GM12864 (cell line): ENCODE measurements around the gene RARRES1.

Experiments
- DNase-seq: peaks from one replicate; pipeline ENCODE4 v3.0.0-alpha.2; 2011; ENCODE audit warnings: low read depth
- H3K4me3 ChIP-seq: 2 replicates; pipeline ENCODE4 v1.5.1; 2011; ENCODE audit warnings: mild to moderate bottlenecking, low read depth, low read length, control low read depth
- TF ChIP-seq, protein P1 (sequence below): IDR thresholded peaks from 2 replicates; pipeline ENCODE4 v1.5.1; 2011; ENCODE audit warnings: low read depth, mild to moderate bottlenecking, moderate library complexity, low read length, control low read depth, inconsistent platforms; ENCODE audit errors: missing control alignments

The RARRES1 gene

DNA sequence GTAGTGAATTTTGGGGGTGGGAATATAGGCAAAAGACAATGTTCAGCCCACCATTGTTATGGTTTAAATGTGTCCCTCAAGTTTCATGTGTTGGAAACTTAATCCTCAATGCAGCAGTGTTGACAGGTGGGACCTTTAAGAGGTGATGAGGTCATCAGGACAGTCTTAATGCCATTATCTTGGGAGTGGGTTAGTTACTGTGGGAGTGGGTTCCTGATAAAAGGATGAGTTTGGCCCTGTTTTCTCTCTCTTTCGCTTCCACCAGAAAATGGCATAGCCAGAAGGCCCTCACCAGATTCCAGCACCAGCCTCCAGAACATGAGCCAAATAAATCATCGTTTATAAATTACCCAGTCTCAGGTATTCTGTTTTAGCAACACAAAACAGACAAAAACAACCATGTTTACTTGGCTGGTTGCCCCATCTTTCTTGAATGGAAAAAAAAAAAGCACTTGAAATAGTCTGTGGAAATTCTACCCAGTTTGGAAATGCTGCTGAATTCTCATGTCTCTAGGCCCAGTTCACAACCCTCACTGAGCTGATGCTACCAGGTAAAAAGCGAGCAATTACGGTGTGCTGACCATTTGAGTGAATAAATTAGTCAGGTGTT, 38.6 kb upstream of the RARRES1 start:
- DNase-seq: no peak
- TF ChIP-seq, protein P1, sequence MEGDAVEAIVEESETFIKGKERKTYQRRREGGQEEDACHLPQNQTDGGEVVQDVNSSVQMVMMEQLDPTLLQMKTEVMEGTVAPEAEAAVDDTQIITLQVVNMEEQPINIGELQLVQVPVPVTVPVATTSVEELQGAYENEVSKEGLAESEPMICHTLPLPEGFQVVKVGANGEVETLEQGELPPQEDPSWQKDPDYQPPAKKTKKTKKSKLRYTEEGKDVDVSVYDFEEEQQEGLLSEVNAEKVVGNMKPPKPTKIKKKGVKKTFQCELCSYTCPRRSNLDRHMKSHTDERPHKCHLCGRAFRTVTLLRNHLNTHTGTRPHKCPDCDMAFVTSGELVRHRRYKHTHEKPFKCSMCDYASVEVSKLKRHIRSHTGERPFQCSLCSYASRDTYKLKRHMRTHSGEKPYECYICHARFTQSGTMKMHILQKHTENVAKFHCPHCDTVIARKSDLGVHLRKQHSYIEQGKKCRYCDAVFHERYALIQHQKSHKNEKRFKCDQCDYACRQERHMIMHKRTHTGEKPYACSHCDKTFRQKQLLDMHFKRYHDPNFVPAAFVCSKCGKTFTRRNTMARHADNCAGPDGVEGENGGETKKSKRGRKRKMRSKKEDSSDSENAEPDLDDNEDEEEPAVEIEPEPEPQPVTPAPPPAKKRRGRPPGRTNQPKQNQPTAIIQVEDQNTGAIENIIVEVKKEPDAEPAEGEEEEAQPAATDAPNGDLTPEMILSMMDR: no peak
- H3K4me3 ChIP-seq: no peak overlapping the region

DNA sequence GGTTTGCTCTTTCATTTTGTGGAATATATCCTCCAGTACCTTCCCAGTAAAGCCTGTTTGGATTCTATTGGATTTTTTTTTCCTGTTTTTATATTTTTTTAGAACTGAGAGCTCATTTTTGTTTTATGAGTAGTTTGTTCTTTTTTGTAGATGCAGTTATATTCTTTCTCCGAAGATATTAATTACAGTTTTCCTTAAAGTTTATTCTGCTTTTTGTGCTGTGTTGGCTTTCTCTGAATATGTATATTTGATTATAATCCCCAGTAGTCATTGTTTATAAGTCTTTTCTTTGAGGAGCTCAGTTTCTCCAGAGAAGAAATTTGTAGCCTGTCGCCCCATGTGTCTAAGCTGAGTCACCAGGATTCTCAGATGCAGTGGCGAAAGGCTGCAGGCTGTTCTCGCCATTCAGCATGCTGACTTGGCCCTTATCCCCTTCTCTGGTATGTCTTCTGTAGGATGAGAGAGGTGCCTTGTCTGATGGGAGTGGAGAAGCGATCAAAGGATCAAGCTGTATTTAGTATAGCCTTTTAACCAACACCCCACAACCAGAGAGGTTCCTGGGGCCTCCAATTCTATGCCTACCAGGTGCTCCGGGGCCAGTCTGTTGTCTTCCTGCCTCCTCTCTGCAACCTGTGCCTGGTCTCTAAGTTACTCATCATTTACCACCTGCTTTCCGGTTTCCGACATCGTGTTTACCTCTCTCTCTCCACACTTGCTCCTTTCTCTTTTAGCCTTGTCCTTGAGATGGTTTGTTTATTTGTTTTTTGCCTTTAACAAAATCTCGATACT, 37.9 kb upstream of the RARRES1 start:
- TF ChIP-seq, protein P1: no peak
- H3K4me3 ChIP-seq: no peak overlapping the region
- no peak for DNase-seq

DNA sequence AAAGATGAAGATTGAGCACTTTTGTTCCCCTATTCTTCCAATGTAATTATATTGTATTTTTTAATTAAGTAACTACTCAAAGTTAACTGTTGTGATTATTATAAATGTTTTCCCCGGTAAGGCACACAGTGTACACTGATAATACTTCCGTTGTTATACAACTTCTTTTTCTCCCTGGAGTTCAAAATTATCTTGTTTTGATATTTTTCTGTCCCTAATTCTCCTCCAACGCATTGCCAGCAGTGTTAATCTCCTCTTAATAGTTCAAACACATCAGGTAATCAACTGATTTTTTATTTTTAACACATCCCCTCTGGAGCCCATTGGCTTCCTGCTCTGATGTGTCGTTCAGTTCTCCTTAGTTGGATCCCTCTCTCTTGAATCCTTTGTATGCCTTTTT, 37.3 kb upstream of the RARRES1 start:
- TF ChIP-seq, protein P1: no peak
- no peak overlapping the region for H3K4me3 ChIP-seq
- no peak for DNase-seq

DNA sequence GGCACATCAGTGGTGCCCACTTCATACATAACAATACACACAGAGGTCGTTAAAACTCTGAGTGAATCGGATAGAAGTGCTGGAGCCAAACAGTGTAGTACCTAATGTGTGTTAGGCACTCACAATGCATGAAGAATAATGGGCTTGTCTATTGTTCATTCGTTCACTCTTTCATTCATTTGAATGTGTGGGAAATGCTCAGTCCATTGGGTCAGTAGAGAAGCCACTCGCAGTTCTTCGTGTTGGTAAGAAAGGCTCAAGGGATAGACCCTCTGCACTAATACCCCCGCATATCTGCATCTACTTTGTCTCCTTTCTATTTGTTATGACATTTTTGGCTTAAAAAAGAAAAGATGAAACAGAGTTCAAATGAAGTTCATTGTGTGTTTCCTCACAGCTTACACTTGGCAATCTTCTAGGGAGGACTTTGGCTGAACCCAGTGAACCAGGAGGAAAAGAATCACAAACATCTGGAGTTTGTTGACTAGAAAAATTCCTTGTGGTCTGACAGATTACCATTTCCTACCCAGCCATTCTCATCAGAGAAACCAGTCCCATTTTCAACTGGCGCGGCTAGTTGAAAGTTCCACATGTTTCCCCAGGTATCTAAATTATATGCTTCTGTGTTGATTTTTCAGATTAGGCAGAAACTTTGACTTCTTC, 36.8 kb upstream of the RARRES1 start:
- no peak overlapping the region for H3K4me3 ChIP-seq

DNA sequence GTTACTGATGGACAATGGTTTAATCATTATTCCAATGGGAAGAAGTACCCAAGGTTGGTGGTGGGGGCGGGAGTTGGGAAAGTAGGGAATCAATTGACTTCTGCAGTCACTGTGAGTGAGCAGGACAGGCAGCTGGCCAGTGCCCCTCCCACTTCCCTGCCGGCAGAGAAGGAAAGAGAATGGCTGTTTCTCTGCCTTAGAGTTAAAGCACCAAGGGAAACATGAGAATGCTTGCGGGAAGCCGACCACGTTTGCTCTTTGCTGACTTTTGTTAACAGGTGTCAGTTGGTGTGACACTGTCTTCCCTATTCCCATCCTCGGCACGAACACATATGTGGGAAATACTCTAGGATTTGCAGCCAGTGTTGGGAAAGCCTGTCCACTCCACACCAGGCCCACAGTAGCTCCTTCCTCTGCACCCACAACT, 36.1 kb upstream of the RARRES1 start:
- DNase-seq: no peak
- no peak overlapping the region for H3K4me3 ChIP-seq
- TF ChIP-seq, protein P1: no peak

More for the DNA sequence above, 36.8 kb upstream of the RARRES1 start:
- no peak for DNase-seq
- TF ChIP-seq, protein P1: no peak

DNA sequence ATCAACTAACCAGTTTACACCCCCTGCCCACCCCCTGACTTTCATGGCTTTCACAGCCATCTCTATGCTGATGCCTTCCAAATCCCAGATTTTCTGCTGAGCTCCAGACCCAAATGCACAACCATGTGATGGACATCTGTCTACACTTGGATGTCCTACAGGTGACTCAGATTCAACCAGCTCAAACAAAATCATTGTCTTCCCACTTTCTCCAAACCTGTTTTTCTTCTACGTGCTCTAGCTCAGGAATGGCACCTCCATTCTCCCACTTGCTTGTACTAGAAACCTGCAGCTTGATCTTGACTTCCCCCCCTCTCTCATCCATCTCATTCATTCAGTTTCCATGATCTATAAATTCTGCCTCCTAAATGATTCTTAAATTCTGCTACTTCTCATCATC, 34.1 kb upstream of the RARRES1 start:
- no peak for DNase-seq
- TF ChIP-seq, protein P1: no peak
- no peak overlapping the region for H3K4me3 ChIP-seq
